Right renal pelvis (tissue), 4 donors: ENCODE measurements around the gene SHLD3. TPM values are rescaled to one million over a fixed set of nuclear protein-coding genes. Genes with fewer than 3 reads are reported as not detected.
"Not testable (repeated sequence)": the region's sequence is repeated elsewhere in the genome, so short reads cannot be mapped to it uniquely, and the experiment has no call there.

ENCODE experiments used
- DNase-seq, 4 donors: peaks; one replicate each; pipeline ENCODE4 v3.0.0-alpha.2; 2013; ENCODE audit warnings: low read depth in 4 of 4, low spot score in 3 of 4, missing footprints in 1 of 4
- polyA plus RNA-seq, 4 donors: library from polyadenylated mRNA; unstranded; fragments of 120-200 nt; gene quantifications; one replicate each; pipeline ENCODE4 v1.2.1, GENCODE V29; 2013; ENCODE audit not compliant: insufficient read length in 4 of 4

Gene SHLD3, protein sequence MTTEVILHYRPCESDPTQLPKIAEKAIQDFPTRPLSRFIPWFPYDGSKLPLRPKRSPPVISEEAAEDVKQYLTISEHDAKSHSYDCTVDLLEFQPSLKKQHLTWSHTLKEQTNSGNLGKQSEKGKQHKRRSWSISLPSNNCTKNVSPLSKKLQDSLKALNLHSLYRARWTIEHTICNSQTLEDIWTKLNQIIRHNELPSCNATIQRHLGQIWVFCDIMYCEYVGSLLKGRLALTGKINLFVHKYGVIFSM
- polyA plus RNA-seq: 1 to 10 TPM; 4.0 to 6.0 (median 4.8) TPM

- peak; percentile 82 to 92 (median 86) for DNase-seq
These were observed at the start of gene SHLD3, which contains the start of gene TRAPPC13 for GRCh38 chr5:65624571-65625555. TSS of gene SHLD3 (plus strand) at chr5:65625027. CDS start at chr5:65629588, 4,561 bp downstream. TSS of gene TRAPPC13 (plus strand) at chr5:65625027. CDS start at chr5:65625061, 34 bp downstream.

DNA sequence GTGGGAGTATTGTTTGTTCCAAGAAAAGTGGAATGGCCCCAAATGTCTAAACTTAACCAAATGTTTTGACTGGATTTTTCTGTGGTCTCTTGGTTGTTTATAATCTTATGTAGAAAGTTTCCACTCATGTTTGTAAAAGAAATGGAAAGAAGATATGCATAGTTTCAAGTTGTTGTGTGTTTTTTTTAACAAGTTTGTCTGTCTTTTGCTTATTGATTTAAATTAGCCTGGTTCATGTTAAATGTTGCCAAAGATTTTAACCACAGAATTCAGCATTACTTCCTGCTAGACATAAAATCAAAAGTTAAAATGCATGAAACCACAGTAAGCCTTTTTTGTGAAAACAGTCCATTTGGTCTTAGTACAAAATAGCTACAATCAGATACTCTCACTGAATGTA is 47.7 kb upstream of the SHLD3 start:
- DNase-seq: no peak

GRCh38 chr5:65588694-65589093 is 36.1 kb upstream of the SHLD3 start:
- DNase-seq: no peak

DNA sequence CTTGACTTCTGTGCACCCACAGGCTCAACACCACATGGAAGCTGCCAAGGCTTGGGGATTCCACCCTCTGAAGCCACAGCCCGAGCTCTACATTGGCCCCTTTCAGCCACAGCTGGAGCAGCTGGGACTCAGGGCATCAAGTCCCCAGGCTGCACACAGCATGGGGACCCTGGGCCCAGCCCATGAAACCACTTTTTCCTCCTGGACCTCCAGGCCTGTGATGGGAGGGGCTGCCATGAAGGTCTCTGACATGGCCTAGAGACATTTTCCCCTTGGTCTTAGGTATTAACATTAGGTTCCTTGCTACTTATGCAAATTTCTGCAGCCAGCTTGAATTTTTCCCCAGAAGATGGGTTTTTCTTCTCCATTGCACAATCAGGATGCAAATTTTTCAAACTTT is 23.1 kb upstream of the SHLD3 start:
- not testable (repeated sequence) for DNase-seq

GRCh38 chr5:65611524-65611923 is 13.3 kb upstream of the SHLD3 start:
- peak in 2 of 4 donors; percentile 12 to 22 for DNase-seq

DNA sequence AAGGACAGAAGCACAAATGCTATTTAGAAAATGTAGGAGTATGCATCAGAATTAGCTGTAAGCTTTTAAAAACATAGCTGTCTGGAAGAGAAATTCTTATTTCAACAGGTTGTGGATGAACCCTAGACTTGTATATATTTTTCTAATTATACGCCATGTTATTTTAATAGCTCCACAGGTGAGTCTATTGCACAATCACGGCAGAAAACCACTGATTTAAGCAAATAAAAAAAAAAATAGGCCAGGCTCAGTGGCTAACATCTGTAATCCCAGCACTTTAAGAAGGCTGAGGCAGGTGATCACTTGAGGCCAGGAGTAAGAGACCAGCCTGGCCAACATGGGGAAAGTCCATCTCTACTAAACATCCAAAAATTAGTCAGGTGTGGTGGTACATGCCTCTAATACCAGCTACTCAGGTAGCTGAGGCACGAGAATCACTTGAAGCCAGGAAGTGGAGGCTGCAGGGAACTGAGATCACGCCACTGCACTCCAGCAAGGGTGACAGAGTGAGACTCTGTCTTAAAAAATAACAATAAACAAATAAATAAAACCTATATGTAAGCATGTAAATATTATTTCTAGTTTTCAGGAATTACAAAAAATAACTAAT is 12.4 kb upstream of the SHLD3 start:
- no peak for DNase-seq

GRCh38 chr5:65620021-65620420 is 4.8 kb upstream of the SHLD3 start:
- no peak for DNase-seq

DNA sequence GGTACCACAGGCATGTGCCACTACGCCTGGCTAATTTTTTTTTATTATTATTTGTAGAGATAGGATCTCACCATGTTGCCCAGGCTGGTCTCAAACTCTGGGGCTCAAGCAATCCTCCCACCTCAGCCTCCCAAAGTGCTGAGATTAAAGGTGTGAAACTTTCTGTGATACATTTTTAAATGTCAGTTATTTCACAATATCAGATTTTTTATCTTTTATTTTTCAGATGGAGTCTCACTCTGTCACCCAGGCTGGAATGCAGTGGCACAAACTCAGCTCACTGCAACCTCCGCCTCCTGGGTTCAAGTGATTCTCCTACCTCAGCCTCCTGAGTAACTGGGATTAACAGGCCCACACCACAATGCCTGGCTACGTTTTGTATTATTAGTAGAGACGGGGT is 2.9 kb upstream of the SHLD3 start:
- not testable (repeated sequence) for DNase-seq

- DNase-seq: no peak
These were observed 1.3 kb upstream of the SHLD3 start for GRCh38 chr5:65623482-65623881.

DNA sequence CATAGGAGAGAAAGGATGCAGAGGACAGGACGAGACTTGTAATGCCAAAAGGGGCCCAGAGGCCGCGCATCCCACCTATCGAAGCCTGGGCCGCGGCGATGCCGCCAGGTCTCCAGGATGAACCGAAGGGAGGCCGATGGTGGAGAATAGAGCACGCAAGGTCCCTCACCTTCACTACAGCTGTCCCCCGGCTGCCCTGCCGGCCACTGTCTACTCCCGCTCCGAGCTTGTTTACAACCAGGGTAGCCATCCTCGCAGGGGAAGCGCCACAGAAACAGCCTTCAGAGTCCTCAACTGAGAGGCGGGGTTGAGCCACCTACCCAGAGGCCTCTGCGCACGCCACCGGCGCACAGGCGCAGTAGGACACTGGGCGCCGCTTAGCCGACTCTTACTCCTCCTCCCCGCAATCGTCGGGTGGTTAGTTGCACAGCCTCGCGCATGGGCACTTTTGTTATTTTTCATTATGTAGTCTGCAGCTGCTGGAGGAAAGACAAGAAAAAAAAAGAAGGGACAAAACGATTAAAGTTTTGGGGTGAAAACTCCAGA is 729 bp upstream of the SHLD3 start, which contains the start of gene TRIM23:
Gene TRIM23 (minus strand): TSS at position 309 of the 546 bp plus-strand sequence. CDS start 59 bp downstream, at position 250.
- DNase-seq: peak in 3 of 4 donors; percentile 87 to 91 (median 90)

DNA sequence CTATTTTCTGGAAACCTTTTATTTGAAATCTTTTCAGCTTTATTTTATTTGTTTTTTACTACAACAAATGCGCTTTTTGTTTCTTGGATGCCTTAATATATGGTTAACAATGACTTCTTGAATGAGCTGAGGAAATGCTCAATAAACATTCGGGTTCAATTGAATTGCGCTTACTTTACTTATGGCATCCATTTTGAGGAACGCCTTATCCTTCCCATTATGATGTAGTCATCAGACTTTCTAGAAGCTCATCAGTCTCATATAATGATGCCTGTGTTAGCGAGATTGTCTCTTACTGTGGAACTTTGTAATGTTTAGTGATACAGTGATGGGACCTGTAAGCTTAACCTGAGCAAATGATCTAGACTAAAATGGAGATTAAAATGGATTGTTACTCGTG is 916 bp downstream of the SHLD3 start:
- DNase-seq: no peak

DNA sequence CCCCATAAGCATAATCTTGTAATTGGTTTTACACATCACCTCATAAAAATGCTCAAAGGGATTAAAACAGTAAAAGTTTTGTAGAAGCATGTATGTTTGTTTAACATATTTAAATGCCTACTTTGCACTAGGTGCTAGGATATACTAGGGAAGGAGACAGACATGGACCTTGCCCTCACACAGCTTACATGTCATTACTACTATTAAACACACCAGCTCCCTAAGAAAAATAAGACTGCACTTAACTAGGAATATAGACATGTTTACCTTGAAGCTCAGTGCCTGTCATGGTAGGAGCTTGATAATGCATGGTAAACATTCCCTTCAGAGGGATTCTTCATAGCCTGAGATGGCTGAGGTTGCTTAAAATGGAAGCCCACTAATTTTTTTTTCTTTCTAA is 6.2 kb downstream of the SHLD3 start:
- no peak for DNase-seq

DNA sequence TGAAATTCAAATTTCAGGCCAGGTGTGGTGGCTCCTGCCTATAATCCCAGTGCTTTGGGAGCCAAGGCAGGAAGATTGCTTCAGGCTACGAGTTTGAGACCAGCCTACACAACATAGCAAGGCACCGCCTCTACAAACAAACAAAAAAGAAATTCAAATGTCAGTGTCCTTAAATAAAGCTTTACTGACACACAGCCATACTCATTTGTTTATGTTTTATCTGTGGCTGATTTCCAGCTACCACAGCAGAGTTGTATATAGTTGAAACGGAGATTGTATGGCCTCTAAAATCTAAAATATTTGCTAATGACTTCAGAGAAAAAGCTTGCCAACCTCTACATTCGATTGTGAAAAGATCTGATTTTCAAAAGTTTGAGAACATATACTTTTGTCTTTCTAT is 15.4 kb downstream of the SHLD3 start:
- DNase-seq: no peak

- DNase-seq: no peak
These were observed 22.1 kb downstream of the SHLD3 start for GRCh38 chr5:65646938-65647337.

DNA sequence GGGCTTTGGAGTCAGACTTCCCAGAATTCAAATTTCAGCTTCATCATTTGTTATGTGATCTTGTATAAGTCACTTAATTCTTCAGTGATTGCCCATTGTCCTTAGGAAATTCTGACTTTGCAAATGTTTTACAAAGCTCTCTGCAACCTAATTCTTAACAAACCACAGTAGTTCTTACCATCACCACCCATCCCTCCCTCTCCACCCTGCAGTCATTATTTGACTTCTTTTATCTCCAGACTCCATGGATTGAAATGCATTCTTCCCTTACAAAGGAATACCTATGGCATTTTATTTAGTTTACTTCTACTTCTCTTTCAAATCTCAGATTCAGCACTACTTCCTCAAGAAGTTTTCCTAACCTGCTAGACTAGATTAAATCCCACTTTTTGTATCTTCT is 23.1 kb downstream of the SHLD3 start:
- DNase-seq: no peak

- no peak for DNase-seq
These were observed 26.3 kb downstream of the SHLD3 start for GRCh38 chr5:65651144-65651543.

DNA sequence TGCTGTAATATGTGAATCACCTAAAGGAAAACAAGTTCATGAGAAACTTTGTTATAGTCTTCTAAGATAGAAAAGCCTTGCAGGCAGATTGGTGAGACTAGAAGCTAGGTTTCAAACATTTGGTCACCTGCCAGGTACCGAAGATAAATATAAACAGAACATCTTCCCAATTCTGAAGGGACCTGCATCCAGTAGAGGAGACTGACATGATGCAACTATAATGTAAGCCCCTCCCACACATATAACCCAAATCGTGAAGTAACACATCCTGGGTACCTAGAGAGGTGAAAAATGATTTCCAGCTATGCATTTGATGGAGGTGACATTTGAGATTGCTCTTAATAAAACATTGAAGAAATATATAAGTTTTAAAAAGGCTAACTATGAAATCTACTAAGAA is 29.9 kb downstream of the SHLD3 start:
- DNase-seq: no peak

DNA sequence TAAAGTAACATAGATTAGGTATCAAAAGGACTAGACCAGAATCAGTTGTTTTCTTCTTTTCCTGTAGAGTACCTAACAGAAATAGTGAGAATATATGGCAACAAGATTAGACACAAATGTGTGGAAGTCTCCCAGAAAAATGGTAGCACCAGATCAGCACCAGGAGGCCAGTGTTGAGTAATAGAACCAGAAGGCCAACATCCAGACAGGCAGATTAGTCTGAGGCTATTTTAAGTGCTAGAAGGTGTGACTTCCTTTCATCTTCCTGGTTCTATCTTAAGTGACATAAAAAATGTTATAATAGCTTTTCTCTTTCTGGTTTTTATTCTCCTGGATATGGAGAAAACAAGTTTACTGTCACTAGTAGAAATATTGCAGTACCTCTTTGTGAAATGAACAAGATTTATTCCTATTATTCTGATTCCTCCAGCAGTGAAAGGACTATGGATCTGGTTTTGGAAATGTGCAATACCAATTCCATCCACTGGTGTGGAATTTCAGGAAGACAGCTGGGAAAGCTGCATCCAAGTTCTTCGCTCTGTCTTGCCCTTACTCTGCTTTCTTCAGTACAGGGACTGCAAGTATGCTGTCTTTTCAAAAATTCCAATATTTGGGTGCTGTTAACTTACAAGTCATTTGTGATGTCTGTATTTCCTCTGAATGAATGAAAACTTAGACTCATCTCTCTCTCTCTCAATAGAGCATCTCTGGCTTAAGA is 39.1 kb downstream of the SHLD3 start:
- no peak for DNase-seq

- DNase-seq: no peak
These were observed 43.9 kb downstream of the SHLD3 start for GRCh38 chr5:65668696-65669095.

- DNase-seq: no peak
These were observed 48.0 kb downstream of the SHLD3 start for GRCh38 chr5:65672796-65673195.
